HFF-Myc (cell line): Measurements from ENCODE around the gene ODC1.
"Not testable (repeated sequence)": the region's sequence is repeated elsewhere in the genome, so short reads cannot be mapped to it uniquely, and the experiment has no call there.

Source experiments
- DNase-seq: peaks from one replicate; pipeline ENCODE4 v3.0.0-alpha.2; 2011; ENCODE audit warnings: low read depth; ENCODE audit errors: extremely low read depth
- H3K4me3 ChIP-seq: replicated peaks from 2 replicates; pipeline ENCODE4 v1.5.1; 2011; ENCODE audit warnings: low read depth, mild to moderate bottlenecking, control low read depth, low read length
- TF ChIP-seq, protein P1 (sequence below): IDR thresholded peaks from 2 replicates; pipeline ENCODE4 v1.5.1; 2012; ENCODE audit warnings: mild to moderate bottlenecking, low read depth, low read length, control low read depth; ENCODE audit errors: missing control alignments

ODC1 gene

DNA sequence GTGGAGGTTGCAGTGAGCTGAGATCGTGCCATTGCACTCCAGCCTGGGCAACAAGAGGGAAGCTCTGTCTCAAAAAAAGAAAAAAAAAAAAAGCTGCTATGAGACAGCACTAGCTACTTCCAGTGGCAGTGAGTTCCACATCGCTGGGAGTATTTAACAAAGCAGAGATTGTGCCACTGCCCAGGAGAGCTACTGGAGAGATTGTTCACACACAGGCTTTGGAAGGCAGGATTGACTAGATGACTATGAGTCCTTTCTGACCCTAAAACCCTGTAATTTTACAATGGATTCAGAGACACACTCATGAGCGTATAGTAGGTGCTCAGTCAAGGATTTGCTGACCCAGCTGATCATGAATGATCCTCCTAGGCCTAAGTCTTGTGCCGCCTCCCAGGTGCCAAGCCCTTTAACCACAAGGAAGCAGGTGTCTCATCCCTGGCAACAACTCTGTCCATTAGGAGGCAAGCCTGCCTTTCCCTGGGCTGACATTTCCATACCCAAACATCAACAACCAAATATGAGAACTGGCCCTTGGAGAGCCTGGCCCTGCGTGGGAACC lies 45.0 kb upstream of the ODC1 start:
- DNase-seq: no peak
- H3K4me3 ChIP-seq: no peak overlapping the region
- TF ChIP-seq, protein P1, sequence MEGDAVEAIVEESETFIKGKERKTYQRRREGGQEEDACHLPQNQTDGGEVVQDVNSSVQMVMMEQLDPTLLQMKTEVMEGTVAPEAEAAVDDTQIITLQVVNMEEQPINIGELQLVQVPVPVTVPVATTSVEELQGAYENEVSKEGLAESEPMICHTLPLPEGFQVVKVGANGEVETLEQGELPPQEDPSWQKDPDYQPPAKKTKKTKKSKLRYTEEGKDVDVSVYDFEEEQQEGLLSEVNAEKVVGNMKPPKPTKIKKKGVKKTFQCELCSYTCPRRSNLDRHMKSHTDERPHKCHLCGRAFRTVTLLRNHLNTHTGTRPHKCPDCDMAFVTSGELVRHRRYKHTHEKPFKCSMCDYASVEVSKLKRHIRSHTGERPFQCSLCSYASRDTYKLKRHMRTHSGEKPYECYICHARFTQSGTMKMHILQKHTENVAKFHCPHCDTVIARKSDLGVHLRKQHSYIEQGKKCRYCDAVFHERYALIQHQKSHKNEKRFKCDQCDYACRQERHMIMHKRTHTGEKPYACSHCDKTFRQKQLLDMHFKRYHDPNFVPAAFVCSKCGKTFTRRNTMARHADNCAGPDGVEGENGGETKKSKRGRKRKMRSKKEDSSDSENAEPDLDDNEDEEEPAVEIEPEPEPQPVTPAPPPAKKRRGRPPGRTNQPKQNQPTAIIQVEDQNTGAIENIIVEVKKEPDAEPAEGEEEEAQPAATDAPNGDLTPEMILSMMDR: no peak

DNA sequence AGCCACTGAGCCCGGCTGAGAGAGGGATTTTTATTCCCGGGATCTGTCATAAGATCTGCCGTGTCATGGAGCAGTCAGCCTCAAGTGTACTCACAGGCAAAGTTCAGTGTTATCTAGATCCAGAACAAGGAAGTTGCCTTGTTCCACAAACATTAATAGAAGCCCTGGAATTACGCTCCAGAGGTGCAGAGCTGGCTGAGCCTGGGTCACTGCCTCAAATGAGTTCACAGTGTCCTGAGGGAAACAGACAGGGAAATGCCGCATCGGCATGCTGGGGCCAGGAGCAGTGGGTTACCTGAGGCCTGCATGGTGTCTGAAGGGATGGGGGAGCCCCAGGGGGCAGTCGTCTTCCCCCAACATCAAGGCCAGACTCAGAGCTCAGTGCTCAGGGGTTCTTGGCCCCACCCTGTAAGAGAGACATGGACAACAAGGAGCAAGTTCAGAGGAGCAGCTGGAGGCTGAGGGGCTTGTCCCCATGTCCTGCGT lies 42.7 kb upstream of the ODC1 start:
- DNase-seq: no peak
- H3K4me3 ChIP-seq: no peak overlapping the region
- TF ChIP-seq, protein P1: no peak

DNA sequence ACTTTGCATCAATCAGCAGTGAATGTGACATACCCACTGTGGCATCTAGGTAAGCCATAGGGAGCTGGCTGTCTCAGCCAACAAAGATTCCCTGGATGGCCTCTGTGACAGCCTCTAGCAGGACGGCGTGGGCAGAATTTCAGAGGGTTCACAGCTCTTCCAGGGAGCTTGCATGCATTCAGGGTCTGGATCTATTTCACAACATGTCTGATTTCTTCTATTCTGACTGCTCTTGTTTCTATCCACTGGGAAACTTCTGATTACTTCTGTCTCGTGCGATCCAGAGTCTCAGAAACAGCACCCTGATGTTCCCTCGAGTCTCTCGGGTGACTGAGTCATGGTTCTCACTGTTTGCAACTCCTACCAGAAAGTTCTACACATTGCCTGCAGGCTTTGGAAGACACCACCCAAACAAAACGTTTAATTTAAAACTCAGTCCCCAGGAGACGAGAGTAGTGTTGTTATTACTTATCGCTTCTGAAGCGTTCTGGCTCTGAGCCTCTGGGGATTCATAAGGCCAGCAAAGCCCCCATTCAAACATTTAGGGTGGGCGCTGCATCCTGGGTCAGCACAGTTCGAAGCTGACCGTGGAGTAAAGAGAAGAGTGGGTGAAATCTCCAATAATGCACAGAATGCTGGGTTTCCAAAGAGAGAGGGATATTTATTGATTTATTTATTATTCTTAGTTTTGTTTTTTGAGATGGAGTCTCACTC lies 41.9 kb upstream of the ODC1 start:
- TF ChIP-seq, protein P1: no peak
- no peak for DNase-seq
- H3K4me3 ChIP-seq: no peak overlapping the region

DNA sequence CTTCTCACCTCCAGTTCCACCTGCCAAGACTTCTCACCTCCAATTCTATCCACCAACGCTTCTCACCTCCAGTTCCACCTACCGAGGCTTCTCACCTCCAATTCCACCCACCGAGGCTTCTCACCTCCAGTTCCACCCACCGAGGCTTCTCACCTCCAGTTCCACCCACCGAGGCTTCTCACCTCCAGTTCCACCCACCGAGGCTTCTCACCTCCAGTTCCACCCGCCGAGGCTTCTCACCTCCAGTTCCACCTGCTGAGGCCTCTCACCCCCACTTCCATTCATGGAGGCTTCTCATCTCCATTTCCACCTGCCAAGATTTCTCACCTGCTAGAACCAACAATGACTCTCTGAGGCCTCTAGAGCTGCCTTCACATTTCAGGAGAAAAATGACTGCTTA lies 40.0 kb upstream of the ODC1 start:
- H3K4me3 ChIP-seq, DNase-seq: not testable (repeated sequence)

DNA sequence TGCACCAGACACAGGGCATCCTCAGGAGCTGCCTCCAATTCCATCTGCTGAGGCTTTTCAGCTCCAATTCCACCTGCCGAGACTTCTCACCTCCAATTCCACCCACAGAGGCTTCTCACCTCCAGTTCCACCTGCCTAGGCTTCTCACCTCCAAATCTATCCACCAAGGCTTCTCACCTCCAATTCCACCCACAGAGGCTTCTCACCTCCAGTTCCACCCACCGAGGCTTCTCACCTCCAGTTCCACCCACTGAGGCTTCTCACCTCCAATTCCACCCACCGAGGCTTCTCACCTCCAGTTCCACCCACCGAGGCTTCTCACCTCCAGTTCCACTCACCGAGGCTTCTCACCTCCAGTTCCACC lies 39.6 kb upstream of the ODC1 start:
- not testable (repeated sequence) for DNase-seq, H3K4me3 ChIP-seq

DNA sequence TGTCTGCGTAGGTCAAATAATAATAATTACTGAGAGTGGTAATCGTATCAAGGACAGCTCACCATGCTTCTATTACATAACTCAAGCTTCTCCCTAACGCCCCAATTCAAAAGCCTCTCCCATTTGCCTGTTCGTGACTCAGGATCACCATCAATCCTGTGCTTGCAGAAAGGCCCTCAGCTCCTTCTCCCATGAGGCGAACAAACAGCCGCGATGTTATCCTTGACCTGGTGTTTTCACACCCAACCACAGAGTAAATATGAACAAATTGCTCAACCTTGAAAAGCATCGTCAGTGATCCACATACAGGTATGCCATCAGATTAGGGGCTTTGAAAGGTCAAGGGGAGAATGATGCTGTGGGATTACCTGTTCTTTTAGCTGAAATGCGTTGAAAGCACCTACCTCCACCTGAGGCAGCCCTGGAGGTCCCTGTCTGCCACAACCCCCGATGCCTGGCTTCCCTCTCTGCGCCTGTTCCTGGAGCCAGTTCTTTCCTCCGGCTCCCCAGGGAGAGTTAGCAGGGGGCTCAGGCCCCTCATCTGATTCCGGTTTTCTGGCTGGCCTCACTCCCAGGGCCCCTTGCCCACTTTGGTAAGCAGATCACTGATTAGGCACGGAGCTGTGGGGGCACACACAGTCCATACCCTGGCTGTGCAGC lies 39.1 kb upstream of the ODC1 start:
- H3K4me3 ChIP-seq: no peak overlapping the region
- no peak for DNase-seq

DNA sequence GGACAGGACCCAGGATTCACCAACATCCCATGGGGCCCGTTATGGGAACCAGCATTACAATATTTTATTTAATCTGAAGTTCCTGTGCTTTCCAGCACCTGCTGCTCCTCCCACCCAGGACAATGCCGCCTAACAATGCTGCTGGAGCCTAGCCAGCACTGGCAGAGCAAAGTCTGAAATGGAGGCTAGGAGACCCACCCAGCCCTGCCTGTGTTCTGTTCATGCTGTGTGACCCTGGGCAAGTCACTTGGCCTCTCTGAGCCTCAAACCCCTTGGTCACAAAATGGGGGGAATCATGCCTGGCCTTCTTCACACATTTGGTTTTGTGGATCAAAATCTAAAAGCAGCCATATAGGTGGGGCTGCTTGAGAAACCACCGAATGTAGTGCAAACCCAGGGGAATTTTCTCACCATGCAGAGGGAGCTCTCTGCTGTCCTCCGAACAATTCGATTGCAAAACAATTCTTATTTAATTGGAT lies 38.5 kb upstream of the ODC1 start:
- no peak for DNase-seq
- H3K4me3 ChIP-seq: no peak overlapping the region
- TF ChIP-seq, protein P1: no peak

More for the DNA sequence above, 39.1 kb upstream of the ODC1 start:
- TF ChIP-seq, protein P1: no peak

DNA sequence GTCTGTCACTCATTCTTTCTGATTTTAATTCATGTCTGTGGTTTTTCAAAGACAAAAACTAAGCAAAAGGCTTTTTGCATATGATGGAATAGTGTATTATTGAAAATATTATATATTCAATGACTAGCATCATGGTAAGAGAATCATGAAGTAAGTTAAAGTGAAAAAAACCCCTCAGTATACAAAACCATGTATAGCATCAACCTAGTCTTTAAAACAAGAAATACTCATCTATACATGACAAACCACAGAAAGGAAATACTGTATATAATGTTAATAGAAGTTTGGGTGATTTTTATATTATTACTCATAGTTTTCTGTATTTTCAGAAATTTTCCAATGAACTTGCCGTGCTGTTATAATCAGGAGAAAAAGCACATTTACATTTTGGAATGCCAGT lies 38.0 kb upstream of the ODC1 start:
- no peak for DNase-seq
- TF ChIP-seq, protein P1: no peak
- H3K4me3 ChIP-seq: no peak overlapping the region
